HG03378 (cell line): ENCODE measurements around the gene IL18R1.

Experiments used
- ATAC-seq: cut with Tn5 transposase; IDR thresholded peaks from one replicate; pipeline ENCODE4 v1.9.1; 2021; ENCODE audit warnings: mild to moderate bottlenecking, moderate library complexity; ENCODE audit not compliant: unreplicated experiment

IL18R1 gene

GRCh38 chr2:102427249-102427648, 71.7 kb downstream of the IL18R1 start:
- ATAC-seq = no peak

DNA sequence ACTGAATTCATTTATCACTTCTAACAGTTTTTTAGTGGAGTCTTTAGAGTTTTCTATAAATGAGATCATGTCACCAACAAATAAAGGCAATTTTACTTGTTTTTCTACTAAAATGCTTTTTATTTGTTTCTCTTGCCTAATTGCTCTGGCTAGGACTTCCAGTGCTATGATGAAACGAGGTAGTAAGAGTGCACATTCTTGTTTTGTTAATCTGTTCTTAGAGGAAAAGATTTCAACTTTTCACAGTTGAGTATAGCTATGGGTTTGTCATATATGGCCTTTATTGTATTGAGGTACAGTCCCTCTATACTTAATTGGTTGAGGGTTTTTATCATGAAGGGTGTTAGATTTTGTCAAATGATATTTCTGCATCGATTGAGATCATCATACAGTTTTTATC, 73.0 kb downstream of the IL18R1 start:
- ATAC-seq = no peak

DNA sequence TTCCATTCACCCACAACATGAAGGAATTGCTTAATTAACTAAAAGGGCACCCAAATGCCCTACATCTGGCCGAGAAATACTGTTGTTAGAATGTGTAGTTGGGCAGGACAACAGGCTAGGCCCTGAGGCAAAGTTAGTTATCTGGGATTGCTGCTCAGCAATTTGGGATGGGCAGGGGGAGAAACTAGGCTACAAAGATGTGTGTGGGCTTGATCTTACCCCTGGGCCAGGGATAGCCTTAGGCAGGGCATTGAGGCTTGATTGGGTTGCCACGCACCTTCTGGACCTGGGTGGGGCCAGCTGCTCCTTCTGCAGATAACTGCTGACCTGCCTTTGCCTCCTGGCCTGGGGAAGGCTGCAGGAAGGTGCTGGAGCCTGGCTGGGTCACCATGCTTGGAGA, 76.8 kb downstream of the IL18R1 start:
- no peak for ATAC-seq

DNA sequence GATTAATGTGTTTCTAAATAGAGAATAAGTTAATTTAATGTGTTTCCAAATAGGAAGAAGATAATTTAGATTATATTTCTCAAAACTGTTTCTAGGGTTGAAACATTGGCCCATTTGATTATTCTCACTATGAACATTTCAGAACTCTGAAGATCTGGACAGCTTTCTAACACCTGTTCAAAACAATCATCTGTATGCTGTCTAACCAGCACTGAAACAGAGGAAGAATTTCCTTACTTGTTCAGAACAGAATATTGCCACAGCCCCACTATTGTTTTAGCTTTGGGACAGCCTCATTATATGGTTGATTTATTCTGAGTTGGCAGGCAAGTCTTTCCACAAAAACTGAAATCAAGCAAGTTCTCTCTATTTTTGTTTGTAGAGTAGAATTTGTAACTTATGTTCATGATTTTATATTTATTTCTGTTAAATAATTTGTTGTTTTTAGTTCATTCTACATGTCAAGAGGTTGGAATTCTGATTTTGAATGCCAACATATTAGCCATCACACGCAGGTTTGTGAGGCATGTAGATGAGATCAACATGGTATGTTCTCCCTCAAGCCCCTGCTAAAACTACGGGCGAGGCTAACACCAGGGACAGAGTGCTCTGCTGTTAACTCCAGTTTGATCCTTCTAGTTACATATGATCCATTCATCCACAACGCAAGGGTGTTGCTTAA, 78.5 kb downstream of the IL18R1 start:
- no peak for ATAC-seq

DNA sequence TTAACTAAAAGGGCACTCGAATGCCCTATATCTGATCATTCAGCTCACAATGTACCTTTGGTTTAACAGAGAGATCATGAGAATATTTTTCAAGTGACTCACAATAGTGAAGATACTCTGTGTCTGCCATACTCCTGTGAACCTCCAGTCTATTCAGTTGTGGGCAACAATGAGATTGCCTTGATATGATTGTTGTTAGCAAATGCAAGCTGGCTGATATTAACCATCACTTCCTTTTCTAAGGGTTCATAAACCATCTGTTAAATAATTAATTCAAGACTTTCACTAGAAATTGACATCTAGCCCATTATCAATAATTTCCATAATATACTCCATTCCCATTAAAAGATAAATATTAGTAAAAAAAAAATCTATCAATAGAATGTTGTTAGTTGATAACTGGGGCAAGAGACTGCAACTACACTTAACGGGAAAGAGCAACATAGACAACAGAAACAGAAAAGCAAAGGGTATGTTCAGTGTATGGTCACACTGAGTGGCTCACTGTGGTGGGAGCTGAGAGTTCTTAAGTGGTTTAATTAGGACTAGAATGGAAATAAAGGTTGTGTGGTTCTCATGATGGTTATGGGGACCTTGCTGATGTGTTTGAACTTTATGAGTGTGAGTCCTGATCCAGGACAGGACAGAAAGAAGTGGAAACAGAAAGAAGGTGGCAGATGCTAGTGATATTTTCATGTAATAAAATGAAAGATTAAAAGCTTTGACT, 79.2 kb downstream of the IL18R1 start:
- ATAC-seq = peak; percentile 57

DNA sequence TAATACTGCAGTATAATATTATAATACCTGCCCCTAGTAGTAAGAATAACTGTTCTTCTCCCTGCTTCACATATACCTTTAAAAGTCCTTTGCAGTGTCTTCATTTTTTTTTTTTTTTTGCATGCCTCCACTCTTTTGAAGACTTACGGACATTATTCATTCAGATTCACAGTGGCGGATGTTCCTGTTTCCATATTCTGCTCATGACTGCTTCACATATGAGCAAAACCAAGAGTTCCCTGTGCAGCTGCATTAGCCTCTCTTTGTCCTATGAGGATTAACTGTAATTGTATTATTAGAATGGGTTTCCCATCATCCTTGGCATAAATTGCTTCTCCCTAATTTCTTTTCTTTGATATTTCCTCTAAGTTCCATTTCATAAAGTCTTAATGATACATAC, 80.1 kb downstream of the IL18R1 start:
- ATAC-seq = no peak

DNA sequence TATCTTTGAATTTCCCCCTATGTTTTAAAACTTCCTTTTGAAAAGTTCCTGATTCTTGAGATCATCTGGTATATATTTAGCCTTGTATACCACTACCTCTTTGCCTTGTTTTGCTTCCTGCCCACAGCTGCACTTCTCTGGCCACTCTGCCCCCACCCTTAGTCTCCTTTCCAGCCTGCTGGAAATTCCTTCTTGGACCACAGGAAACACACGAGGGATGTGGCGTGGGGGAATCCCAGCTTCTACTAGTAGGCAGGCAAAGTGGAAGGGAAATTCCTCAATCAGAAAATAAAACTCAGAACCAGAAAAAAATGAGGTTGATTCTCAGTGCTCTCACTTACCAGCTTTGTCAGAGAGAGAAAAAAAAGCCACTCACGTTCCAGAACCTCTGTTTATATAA, 80.7 kb downstream of the IL18R1 start:
- ATAC-seq = no peak

DNA sequence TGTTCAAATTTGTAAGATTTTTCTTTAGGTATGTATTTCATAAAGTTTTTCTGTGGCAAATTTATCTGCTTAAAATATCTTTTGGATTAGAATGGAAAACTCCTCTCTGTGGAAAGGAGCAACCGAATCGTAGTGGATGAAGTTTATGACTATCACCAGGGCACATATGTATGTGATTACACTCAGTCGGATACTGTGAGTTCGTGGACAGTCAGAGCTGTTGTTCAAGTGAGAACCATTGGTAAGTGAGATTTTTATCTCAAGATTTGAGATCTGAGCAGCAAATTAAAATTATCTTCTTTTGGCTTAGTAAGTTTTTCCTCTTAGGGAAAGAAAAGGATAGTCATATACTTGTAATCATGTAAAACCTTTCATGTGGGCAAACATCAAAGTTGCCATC, 81.5 kb downstream of the IL18R1 start:
- no peak for ATAC-seq

GRCh38 chr2:102438111-102438510, 82.5 kb downstream of the IL18R1 start:
- no peak for ATAC-seq

- no peak for ATAC-seq
Observed at GRCh38 chr2:102438578-102438977, 83.0 kb downstream of the IL18R1 start.

DNA sequence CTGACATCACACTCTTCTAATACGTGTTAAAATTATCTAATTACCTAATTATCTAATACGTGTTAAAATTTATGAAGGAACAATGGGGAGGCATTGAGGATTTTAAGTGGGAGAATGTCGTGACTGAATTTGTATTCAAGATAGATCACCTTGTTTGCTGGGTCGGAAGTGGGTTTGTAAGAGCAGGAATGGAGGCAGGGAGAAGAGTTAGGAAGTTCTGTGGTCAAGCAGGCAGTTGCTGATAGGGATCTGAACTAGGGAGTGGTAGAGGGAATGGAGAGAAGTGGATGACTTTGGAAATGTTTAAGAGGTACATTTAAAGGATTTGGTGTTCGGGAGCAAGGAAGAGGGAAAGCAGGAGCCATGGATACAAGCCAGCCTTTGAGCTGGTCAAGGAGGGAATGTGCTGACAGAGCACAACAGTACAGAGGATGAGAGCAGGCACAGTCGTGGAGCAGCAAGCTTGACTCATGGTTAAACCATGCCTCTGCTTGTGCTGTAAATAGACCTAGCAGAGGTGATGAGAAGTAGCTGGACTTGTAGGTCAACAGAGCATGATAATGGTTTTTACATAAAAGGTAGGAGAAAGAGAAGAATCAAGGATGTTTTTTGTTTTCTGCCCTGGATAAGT, 83.6 kb downstream of the IL18R1 start:
- ATAC-seq = no peak

DNA sequence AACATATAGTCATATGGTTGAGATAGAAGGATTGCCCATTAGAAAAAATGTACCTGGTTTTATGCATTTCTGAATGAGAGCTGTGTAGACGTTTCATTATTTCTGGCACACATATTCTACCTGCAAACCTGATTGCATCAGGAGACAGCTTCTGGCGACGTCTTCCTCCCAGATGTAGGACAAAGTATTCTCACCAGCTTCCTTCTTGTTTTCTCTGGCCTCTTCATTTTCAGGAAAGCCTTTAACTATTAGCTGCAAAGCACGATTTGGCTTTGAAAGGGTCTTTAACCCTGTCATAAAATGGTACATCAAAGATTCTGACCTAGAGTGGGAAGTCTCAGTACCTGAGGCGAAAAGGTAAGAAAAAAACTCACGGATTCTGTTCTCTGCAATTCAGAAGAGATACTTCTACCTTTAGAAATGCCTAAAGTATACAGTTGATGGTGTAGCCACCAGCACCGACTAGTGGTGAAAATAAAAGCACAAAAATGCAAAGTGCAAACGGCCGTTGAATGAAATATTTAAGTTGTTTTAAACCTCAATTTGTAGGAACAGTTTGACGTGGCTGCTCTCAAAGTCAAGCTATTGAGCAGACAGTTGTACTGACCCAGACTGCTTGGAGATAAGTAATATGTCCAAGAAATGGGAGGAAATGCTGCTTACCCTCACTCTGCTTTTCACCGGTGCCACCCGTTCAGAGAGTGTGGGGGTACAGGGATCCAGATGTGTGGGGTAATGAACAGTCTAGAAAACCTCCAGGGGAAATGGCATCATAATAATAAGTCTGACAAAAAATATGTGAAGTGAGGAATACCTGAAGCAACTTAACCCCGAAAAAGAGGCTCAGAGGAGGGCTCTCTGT, 87.6 kb downstream of the IL18R1 start:
- peak; percentile 69 for ATAC-seq

- ATAC-seq = no peak
Observed at GRCh38 chr2:102444233-102444632, 88.6 kb downstream of the IL18R1 start.

DNA sequence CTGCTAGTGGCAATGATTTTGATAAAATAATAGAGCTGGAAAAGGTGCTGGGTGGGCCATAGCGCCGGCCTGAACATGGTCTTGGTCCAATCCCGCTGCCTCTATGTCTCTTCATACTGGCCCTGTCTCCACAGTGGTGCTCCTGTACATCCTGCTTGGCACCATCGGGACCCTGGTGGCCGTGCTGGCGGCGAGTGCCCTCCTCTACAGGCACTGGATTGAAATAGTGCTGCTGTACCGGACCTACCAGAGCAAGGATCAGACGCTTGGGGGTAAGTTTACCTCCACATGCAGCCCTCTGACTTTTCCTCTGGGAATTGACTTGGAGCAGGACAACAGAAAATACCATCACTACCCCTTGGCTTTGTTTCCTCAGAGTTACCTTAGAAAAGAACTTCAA, 91.3 kb downstream of the IL18R1 start:
- ATAC-seq = no peak
